Smooth muscle cell (in vitro differentiated cells): Measurements from ENCODE around the gene ABTB2. TPM values are rescaled to one million over a fixed set of nuclear protein-coding genes. Genes with fewer than 3 reads are reported as not detected.

Experiments
- DNase-seq: peaks from one replicate; lab custom pipeline; 2025; ENCODE audit not compliant: unreplicated experiment; lab: John Stamatoyannopoulos, UW
- H2AFZ ChIP-seq: fragments of 200-600 bp; sonication (generic); 2 replicates; pipeline ENCODE4 v1.6.0; 2016; ENCODE audit warnings: antibody characterized with exemption, low read depth, mild to moderate bottlenecking
- H3F3A ChIP-seq: fragments of 200-600 bp; sonication (generic); 2 replicates; pipeline ENCODE4 v1.6.0; 2017; ENCODE audit warnings: antibody characterized with exemption, low read depth
- H3K27ac ChIP-seq: fragments of 200-600 bp; sonication (generic); 2 replicates; pipeline ENCODE4 v1.5.1; 2016; ENCODE audit warnings: low read depth, mild to moderate bottlenecking
- H3K27me3 ChIP-seq: fragments of 200-600 bp; sonication (generic); 2 replicates; pipeline ENCODE4 v1.6.1; 2016; ENCODE audit warnings: low read depth, mild to moderate bottlenecking
- H3K36me3 ChIP-seq: fragments of 200-600 bp; sonication (generic); 2 replicates; pipeline ENCODE4 v1.5.1; 2016; ENCODE audit warnings: low read depth
- H3K4me1 ChIP-seq: fragments of 200-600 bp; sonication (generic); 2 replicates; pipeline ENCODE4 v1.5.1; 2016; ENCODE audit warnings: low read depth
- H3K4me2 ChIP-seq: fragments of 200-600 bp; sonication (generic); 2 replicates; pipeline ENCODE4 v1.6.0; 2016; ENCODE audit warnings: mild to moderate bottlenecking
- H3K4me3 ChIP-seq: fragments of 200-600 bp; sonication (generic); 2 replicates; pipeline ENCODE4 v1.5.1; 2016; ENCODE audit warnings: mild to moderate bottlenecking
- H3K79me2 ChIP-seq: fragments of 200-600 bp; sonication (generic); 2 replicates; pipeline ENCODE4 v1.6.0; 2016; ENCODE audit warnings: low read depth, mild to moderate bottlenecking
- H3K9ac ChIP-seq: fragments of 200-600 bp; sonication (generic); 2 replicates; pipeline ENCODE4 v1.6.0; 2016; ENCODE audit warnings: low read depth
- H3K9me3 ChIP-seq: fragments of 200-600 bp; sonication (generic); replicated peaks from 2 replicates; pipeline ENCODE4 v1.5.1; 2016; ENCODE audit warnings: low read depth
- H4K20me1 ChIP-seq: fragments of 200-600 bp; sonication (generic); 2 replicates; pipeline ENCODE4 v1.6.0; 2016; ENCODE audit warnings: low read depth
- WGBS: methylation state at CpG from one replicate; pipeline ENCODE4 v1.1.7; 2016; ENCODE audit warnings: low lambda C conversion rate; 5-methylcytosine and 5-hydroxymethylcytosine counted together
- polyA plus RNA-seq: library from polyadenylated mRNA; unstranded; fragments of >200 nt; fragmentation: Nextera tagmentation; extraction: Ambion mirVana; gene quantifications from 2 replicates; pipeline ENCODE4 v1.2.1, GENCODE V29; 2016
- total RNA-seq: library from RNA; depleted of rRNA; stranded (reverse); fragments of >200 nt; gene quantifications from 2 replicates; pipeline ENCODE4 v1.2.3, GENCODE V29; 2014
- TF ChIP-seq, protein P1 (sequence below): fragments of 200-600 bp; sonication (generic); IDR thresholded peaks from 2 replicates; pipeline ENCODE4 v1.5.1; 2017; ENCODE audit warnings: borderline replicate concordance, mild to moderate bottlenecking, antibody characterized with exemption; ENCODE audit not compliant: insufficient read depth, poor library complexity, severe bottlenecking

Gene ABTB2
- total and polyA plus RNA-seq, 2 experiments from 2014 or later: 4.3 to 4.9 TPM

DNA sequence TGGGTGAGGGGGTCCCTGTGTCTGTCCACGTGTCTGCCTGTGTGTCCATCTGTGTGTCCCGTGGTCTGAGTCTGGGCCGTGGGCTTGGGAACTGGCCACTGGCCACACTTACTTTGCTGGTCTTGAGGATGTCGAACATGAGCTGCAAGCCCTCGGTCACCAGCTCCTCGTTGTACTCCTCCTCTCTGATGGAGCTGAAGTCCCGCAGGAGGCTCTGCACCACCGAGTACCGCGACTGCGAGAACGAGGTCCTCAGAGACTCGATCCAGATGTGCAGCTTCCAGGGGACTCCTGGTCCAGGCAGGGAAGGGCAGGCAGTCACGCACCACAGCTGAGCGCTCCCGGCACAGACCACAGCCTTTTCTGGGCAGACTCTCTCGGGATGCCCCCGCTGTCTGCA lies 197.0 kb downstream of the ABTB2 start:
- H3K36me3 ChIP-seq: no peaks in the 10 kb centered on the region
- H3K4me1 ChIP-seq: no peaks in the 10 kb centered on the region
- H3F3A ChIP-seq: no peaks in the 10 kb centered on the region
- no peak overlapping the region for H3K9ac ChIP-seq
- no peaks in the 10 kb centered on the region for H3K9me3 ChIP-seq
- no peak overlapping the region for H3K4me3 ChIP-seq
- H3K27me3 ChIP-seq: no peaks in the 10 kb centered on the region
- no peak overlapping the region for H3K27ac ChIP-seq
- H3K79me2 ChIP-seq: no peaks in the 10 kb centered on the region
- TF ChIP-seq, protein P1, sequence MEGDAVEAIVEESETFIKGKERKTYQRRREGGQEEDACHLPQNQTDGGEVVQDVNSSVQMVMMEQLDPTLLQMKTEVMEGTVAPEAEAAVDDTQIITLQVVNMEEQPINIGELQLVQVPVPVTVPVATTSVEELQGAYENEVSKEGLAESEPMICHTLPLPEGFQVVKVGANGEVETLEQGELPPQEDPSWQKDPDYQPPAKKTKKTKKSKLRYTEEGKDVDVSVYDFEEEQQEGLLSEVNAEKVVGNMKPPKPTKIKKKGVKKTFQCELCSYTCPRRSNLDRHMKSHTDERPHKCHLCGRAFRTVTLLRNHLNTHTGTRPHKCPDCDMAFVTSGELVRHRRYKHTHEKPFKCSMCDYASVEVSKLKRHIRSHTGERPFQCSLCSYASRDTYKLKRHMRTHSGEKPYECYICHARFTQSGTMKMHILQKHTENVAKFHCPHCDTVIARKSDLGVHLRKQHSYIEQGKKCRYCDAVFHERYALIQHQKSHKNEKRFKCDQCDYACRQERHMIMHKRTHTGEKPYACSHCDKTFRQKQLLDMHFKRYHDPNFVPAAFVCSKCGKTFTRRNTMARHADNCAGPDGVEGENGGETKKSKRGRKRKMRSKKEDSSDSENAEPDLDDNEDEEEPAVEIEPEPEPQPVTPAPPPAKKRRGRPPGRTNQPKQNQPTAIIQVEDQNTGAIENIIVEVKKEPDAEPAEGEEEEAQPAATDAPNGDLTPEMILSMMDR: no peak
- peaks cover 5% of the 10 kb centered on the region for H4K20me1 ChIP-seq
- no peak overlapping the region for H3K4me2 ChIP-seq
- 95% methylated on average over 18 of the region's 18 CpGs for WGBS
- DNase-seq: no peak
- no peak overlapping the region for H2AFZ ChIP-seq

DNA sequence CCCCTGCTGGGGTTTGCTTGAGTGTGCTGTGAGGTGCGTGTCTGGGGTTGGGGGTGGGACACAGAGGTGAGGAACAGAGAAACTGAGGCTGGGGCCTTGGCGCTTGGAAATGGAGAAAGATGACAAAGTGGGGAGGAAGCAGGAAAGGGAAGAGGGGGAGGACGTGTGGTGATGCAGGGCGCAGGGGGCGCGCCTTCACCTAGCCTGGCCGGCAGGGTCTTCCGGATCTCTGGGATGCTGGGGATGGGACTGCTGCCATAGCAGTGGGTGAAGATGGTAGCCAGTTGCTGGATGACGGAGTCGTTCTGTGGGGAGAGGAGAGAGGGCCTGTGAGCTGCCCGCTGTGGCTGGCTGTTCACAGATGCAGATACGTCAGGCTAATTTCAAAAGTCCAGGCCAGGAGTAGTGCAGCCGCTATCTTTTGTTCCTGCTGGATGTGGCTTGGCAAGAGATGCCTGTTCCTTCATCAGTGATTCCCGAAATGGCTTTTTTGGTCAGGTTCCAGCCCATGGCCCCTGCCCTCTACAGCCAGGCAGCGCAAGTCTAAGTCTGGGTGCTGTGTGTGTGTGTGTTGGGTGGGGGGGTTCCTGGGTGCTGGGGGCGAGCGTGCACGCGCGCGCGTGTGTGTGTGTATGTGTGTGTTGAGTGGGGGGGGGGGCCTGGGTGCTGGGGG lies 197.6 kb downstream of the ABTB2 start:
- Histone ChIP-seq H3K4me3 (no peak overlapping the region), H3F3A (no peaks in the 10 kb centered on the region), H3K27ac (no peak overlapping the region), H4K20me1 (peaks cover 5% of the 10 kb centered on the region), H3K4me2 (no peak overlapping the region), H3K79me2 (no peaks in the 10 kb centered on the region), H2AFZ (no peak overlapping the region), H3K9ac (no peak overlapping the region), H3K4me1 (no peaks in the 10 kb centered on the region), H3K27me3 (no peaks in the 10 kb centered on the region), H3K9me3 (no peaks in the 10 kb centered on the region), H3K36me3 (no peaks in the 10 kb centered on the region)
- TF ChIP-seq, protein P1: no peak
- 95% methylated on average over 22 of the region's 22 CpGs for WGBS
- DNase-seq: no peak

DNA sequence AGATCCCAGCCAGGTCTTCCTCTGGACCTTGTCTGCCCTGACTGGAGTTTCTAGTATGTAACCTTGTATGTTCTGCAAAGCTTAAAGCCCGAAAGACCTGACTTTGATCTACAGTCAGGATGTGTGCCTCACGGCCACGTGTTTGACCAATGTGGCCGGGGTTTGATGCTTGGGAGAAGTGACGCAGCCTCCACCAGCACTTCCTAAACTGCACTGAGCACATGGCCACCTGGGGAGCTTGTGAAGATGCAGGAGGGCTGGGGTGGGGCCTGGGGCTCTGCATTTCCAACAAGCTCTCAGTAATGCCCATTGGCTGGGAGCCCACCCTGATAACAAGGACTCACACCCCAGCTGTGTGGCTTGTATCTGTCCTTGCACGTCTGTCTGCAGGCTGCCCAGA lies 199.1 kb downstream of the ABTB2 start:
- Histone ChIP-seq H3K27me3 (no peaks in the 10 kb centered on the region), H3K36me3 (no peaks in the 10 kb centered on the region), H3K4me1 (no peaks in the 10 kb centered on the region), H3K27ac (no peak overlapping the region), H3K79me2 (no peaks in the 10 kb centered on the region), H4K20me1 (peaks cover 5% of the 10 kb centered on the region), H3K4me2 (no peak overlapping the region), H3K9me3 (no peaks in the 10 kb centered on the region), H2AFZ (no peak overlapping the region), H3K9ac (no peak overlapping the region), H3K4me3 (no peak overlapping the region), H3F3A (no peaks in the 10 kb centered on the region)
- TF ChIP-seq, protein P1: no peak
- DNase-seq: no peak
- WGBS: 96% methylated on average over 6 of the region's 6 CpGs

DNA sequence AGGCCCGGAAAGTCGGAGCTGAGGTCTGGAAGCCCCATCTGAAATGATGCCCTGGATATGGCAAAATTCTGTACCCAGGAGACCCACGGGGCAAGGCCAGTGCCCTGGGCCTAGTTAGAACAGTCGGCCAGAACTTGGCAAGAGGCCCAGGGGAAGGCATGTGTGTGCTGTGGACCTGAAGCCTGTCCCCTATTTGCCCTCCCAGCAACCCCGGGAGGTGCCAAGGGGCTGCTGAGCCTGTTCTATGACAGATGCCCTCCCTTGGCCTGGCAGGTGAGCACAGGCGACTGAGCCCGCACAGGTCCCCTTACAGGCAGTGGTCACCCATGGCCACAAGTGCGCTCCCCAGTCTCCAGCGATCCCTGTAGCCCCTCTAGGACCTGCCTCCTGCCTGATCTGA lies 200.6 kb downstream of the ABTB2 start:
- H4K20me1 ChIP-seq: peaks cover 14% of the 10 kb centered on the region
- H3F3A ChIP-seq: no peaks in the 10 kb centered on the region
- TF ChIP-seq, protein P1: no peak
- no peak overlapping the region for H3K4me2 ChIP-seq
- no peaks in the 10 kb centered on the region for H3K79me2 ChIP-seq
- H3K4me1 ChIP-seq: no peaks in the 10 kb centered on the region
- H3K9me3 ChIP-seq: no peaks in the 10 kb centered on the region
- no peak overlapping the region for H2AFZ ChIP-seq
- no peaks in the 10 kb centered on the region for H3K36me3 ChIP-seq
- DNase-seq: no peak
- H3K27ac ChIP-seq: no peak overlapping the region
- no peaks in the 10 kb centered on the region for H3K27me3 ChIP-seq
- WGBS: over 99% methylated on average over 9 of the region's 9 CpGs
- H3K4me3 ChIP-seq: no peak overlapping the region
- H3K9ac ChIP-seq: no peak overlapping the region
